Neural cell (in vitro differentiated cells): Measurements from ENCODE around the gene ERBB3. TPM values are rescaled to one million over a fixed set of nuclear protein-coding genes. Genes with fewer than 3 reads are reported as not detected.
A peak's percentile ranks its signal among the peaks of the same experiment; 100 is the strongest.

Experiments
- H2AFZ ChIP-seq: fragments of 200-600, 300-800 bp; sonication (generic), shearing (Covaris generic); 2 replicates; pipeline ENCODE4 v1.6.0; 2014; ENCODE audit warnings: low read depth, mild to moderate bottlenecking, antibody characterized with exemption, low read length, moderate library complexity
- H3F3A ChIP-seq: fragments of 200-600 bp; shearing (Covaris generic); 2 replicates; pipeline ENCODE4 v1.6.1; 2016; ENCODE audit warnings: mild to moderate bottlenecking, moderate library complexity, mixed read lengths, antibody characterized with exemption, low read length; ENCODE audit not compliant: insufficient read depth, poor library complexity, severe bottlenecking
- H3K27ac ChIP-seq: fragments of 200-600, 300-800 bp; sonication (generic), shearing (Covaris generic); 2 replicates; pipeline ENCODE4 v1.5.1; 2014; ENCODE audit warnings: mild to moderate bottlenecking, low read length, moderate library complexity
- H3K27me3 ChIP-seq: fragments of 300-800, 200-600 bp; sonication (generic), shearing (Covaris generic); 2 replicates; pipeline ENCODE4 v1.6.0; 2014; ENCODE audit warnings: mild to moderate bottlenecking, low read depth, low read length, moderate library complexity; ENCODE audit not compliant: insufficient read depth
- H3K36me3 ChIP-seq: fragments of 300-800, 200-600 bp; sonication (generic), shearing (Covaris generic); 2 replicates; pipeline ENCODE4 v1.5.1; 2014; ENCODE audit warnings: mild to moderate bottlenecking, antibody characterized with exemption, low read length, moderate library complexity; ENCODE audit not compliant: insufficient read depth
- H3K4me2 ChIP-seq: fragments of 300-800, 200-600 bp; sonication (generic), shearing (Covaris generic); 2 replicates; pipeline ENCODE4 v1.6.0; 2014; ENCODE audit warnings: mild to moderate bottlenecking, low read length
- H3K4me3 ChIP-seq: fragments of 300-800, 200-600 bp; sonication (generic), shearing (Covaris generic); 2 replicates; pipeline ENCODE4 v1.5.1; 2014; ENCODE audit warnings: mild to moderate bottlenecking, low read length, moderate library complexity
- H3K79me2 ChIP-seq: fragments of 200-600 bp; shearing (Covaris generic); replicated peaks from 2 replicates; pipeline ENCODE4 v1.6.0; 2014; ENCODE audit warnings: mild to moderate bottlenecking, low read length, moderate library complexity; ENCODE audit not compliant: insufficient read depth
- H3K9ac ChIP-seq: fragments of 300-800, 200-600 bp; sonication (generic), shearing (Covaris generic); 2 replicates; pipeline ENCODE4 v1.6.1; 2016; ENCODE audit warnings: mild to moderate bottlenecking, low read length, mixed read lengths
- H3K9me2 ChIP-seq: fragments of 200-600 bp; shearing (Covaris generic); 2 replicates; pipeline ENCODE4 v1.6.1; 2016; ENCODE audit warnings: mild to moderate bottlenecking, low read length, mixed read lengths; ENCODE audit not compliant: insufficient read depth
- H3K9me3 ChIP-seq: fragments of 200-600, 300-800 bp; sonication (generic), shearing (Covaris generic); 2 replicates; pipeline ENCODE4 v1.6.1; 2016; ENCODE audit warnings: mild to moderate bottlenecking, mixed run types, low read length, moderate library complexity, mixed read lengths
- H4K20me1 ChIP-seq: fragments of 200-600 bp; shearing (Covaris generic); 2 replicates; pipeline ENCODE4 v1.6.1; 2016; ENCODE audit warnings: mild to moderate bottlenecking, mixed run types; ENCODE audit not compliant: insufficient read depth
- CTCF ChIP-seq: fragments of 450-650 bp; IDR thresholded peaks from 2 replicates; pipeline ENCODE4 v1.5.1; 2014; ENCODE audit warnings: antibody characterized with exemption, mild to moderate bottlenecking, moderate library complexity; ENCODE audit not compliant: poor library complexity, severe bottlenecking
- EP300 ChIP-seq: fragments of 450-650 bp; conservative IDR thresholded peaks from 2 replicates; pipeline ENCODE4 v1.6.1; 2014; ENCODE audit warnings: antibody characterized with exemption, mild to moderate bottlenecking, moderate library complexity; ENCODE audit not compliant: poor library complexity, severe bottlenecking
- EZH2 ChIP-seq: fragments of 200-600, 300-800 bp; shearing (Covaris generic), sonication (generic); IDR thresholded peaks from 2 replicates; pipeline ENCODE4 v1.6.1; 2014; ENCODE audit warnings: antibody characterized with exemption, low read length, borderline replicate concordance, mild to moderate bottlenecking; ENCODE audit not compliant: insufficient read depth, poor library complexity, severe bottlenecking
- MXI1 ChIP-seq: fragments of 450-650 bp; conservative IDR thresholded peaks from 2 replicates; pipeline ENCODE4 v1.6.1; 2014; ENCODE audit warnings: antibody characterized with exemption, mild to moderate bottlenecking; ENCODE audit not compliant: poor library complexity, severe bottlenecking
- POLR2AphosphoS5 ChIP-seq: IDR thresholded peaks from 2 replicates; pipeline ENCODE4 v1.6.1; 2012
- RAD21 ChIP-seq: fragments of 450-650 bp; conservative IDR thresholded peaks from 2 replicates; pipeline ENCODE4 v1.6.1; 2014; ENCODE audit warnings: antibody characterized with exemption, mild to moderate bottlenecking, moderate library complexity
- REST ChIP-seq: IDR thresholded peaks from 2 replicates; pipeline ENCODE4 v1.6.1; 2012; ENCODE audit warnings: borderline replicate concordance
- SMC3 ChIP-seq: fragments of 450-650 bp; conservative IDR thresholded peaks from 2 replicates; pipeline ENCODE4 v1.6.1; 2014; ENCODE audit warnings: antibody characterized with exemption, mild to moderate bottlenecking, moderate library complexity; ENCODE audit not compliant: poor library complexity
- TAF1 ChIP-seq: IDR thresholded peaks from 2 replicates; pipeline ENCODE4 v1.6.1; 2012; ENCODE audit warnings: low read depth
- polyA plus RNA-seq: library from polyadenylated mRNA; depleted of rRNA; stranded (reverse); fragments of >200 nt; gene quantifications from 2 replicates; pipeline ENCODE4 v1.2.3, GENCODE V29; 2014

ERBB3 gene
- polyA plus RNA-seq, 1 donor from 2014 or later: 0.58 TPM

GRCh38 chr12:56129206-56129941 is 49.4 kb downstream of the ERBB3 start:
- TF ChIP-seq CTCF (no peak), TAF1 (no peak), POLR2AphosphoS5 (peak; percentile 16), RAD21 (no peak), EP300 (no peak)
- peak overlapping the region; percentile 80 for H3K9ac ChIP-seq
- no peaks in the 10 kb centered on the region for H3K79me2 ChIP-seq
- no peaks in the 10 kb centered on the region for H3F3A ChIP-seq
- H2AFZ ChIP-seq: peak overlapping the region; percentile 33
- peak overlapping the region; percentile 74 for H3K4me2 ChIP-seq
- H3K36me3 ChIP-seq: no peaks in the 10 kb centered on the region
- no peaks in the 10 kb centered on the region for H3K27me3 ChIP-seq
- peak overlapping the region; percentile 76 for H3K4me3 ChIP-seq
- no peaks in the 10 kb centered on the region for H4K20me1 ChIP-seq
- no peaks in the 10 kb centered on the region for H3K9me3 ChIP-seq
- H3K27ac ChIP-seq: no peak overlapping the region
- H3K9me2 ChIP-seq: no peaks in the 10 kb centered on the region

- peak overlapping the region; percentile 80 for H3K9ac ChIP-seq
- H3K27ac ChIP-seq: no peak overlapping the region
- no peaks in the 10 kb centered on the region for H3K9me3 ChIP-seq
These were observed 50.1 kb downstream of the ERBB3 start for GRCh38 chr12:56129942-56130495.

GRCh38 chr12:56130876-56131275 is 50.9 kb downstream of the ERBB3 start:
- no peak overlapping the region for H3K27ac ChIP-seq
- no peak overlapping the region for H3K9ac ChIP-seq
- H3K9me3 ChIP-seq: no peaks in the 10 kb centered on the region

More at GRCh38 chr12:56129942-56130495, 50.1 kb downstream of the ERBB3 start:
- H4K20me1 ChIP-seq: no peaks in the 10 kb centered on the region
- peak overlapping the region; percentile 76 for H3K4me3 ChIP-seq
- no peaks in the 10 kb centered on the region for H3K9me2 ChIP-seq
- H3K79me2 ChIP-seq: no peaks in the 10 kb centered on the region
- no peaks in the 10 kb centered on the region for H3K27me3 ChIP-seq
- no peak for TF ChIP-seq MXI1
- no peak for TF ChIP-seq SMC3
- H3K4me2 ChIP-seq: peak overlapping the region; percentile 74
- H3K36me3 ChIP-seq: no peaks in the 10 kb centered on the region
- no peaks in the 10 kb centered on the region for H3F3A ChIP-seq
- H2AFZ ChIP-seq: no peak overlapping the region

More at GRCh38 chr12:56130876-56131275, 50.9 kb downstream of the ERBB3 start:
- Histone ChIP-seq H3F3A (no peaks in the 10 kb centered on the region), H3K79me2 (no peaks in the 10 kb centered on the region), H2AFZ (no peak overlapping the region), H3K4me2 (no peak overlapping the region), H3K9me2 (no peaks in the 10 kb centered on the region), H3K27me3 (no peaks in the 10 kb centered on the region), H4K20me1 (no peaks in the 10 kb centered on the region), H3K4me3 (no peak overlapping the region), H3K36me3 (no peaks in the 10 kb centered on the region)
- no peak for TF ChIP-seq SMC3
- TF ChIP-seq RAD21: no peak
- no peak for TF ChIP-seq EZH2
- TF ChIP-seq TAF1: no peak
- TF ChIP-seq POLR2AphosphoS5: no peak
- no peak for TF ChIP-seq REST
- TF ChIP-seq CTCF: no peak
- no peak for TF ChIP-seq MXI1
- no peak for TF ChIP-seq EP300
